HG03039 (cell line): ENCODE results near the gene EPHA8.

ENCODE experiments used
- ATAC-seq: cut with Tn5 transposase; IDR thresholded peaks from one replicate; pipeline ENCODE4 v1.9.1; 2021; ENCODE audit warnings: mild to moderate bottlenecking, moderate library complexity; ENCODE audit not compliant: unreplicated experiment

EPHA8 gene

GRCh38 chr1:22563671-22564602, 648 bp downstream of the EPHA8 start:
- no peak for ATAC-seq

GRCh38 chr1:22566161-22566560, 2.9 kb downstream of the EPHA8 start:
- ATAC-seq: no peak

GRCh38 chr1:22567197-22567596, 3.9 kb downstream of the EPHA8 start:
- no peak for ATAC-seq

GRCh38 chr1:22567994-22568393, 4.7 kb downstream of the EPHA8 start:
- ATAC-seq: no peak

GRCh38 chr1:22569269-22569668, 6.0 kb downstream of the EPHA8 start:
- ATAC-seq: no peak

GRCh38 chr1:22570140-22570909, 7.0 kb downstream of the EPHA8 start:
- no peak for ATAC-seq

GRCh38 chr1:22572818-22573217, 9.5 kb downstream of the EPHA8 start:
- no peak for ATAC-seq

GRCh38 chr1:22573237-22573636, 9.9 kb downstream of the EPHA8 start:
- no peak for ATAC-seq

- no peak for ATAC-seq
These were observed 12.4 kb downstream of the EPHA8 start for GRCh38 chr1:22575532-22576149.

GRCh38 chr1:22576150-22576544, 12.9 kb downstream of the EPHA8 start:
- ATAC-seq: no peak

- ATAC-seq: no peak
These were observed 13.3 kb downstream of the EPHA8 start for GRCh38 chr1:22576617-22577016.

- ATAC-seq: no peak
These were observed 15.6 kb downstream of the EPHA8 start for GRCh38 chr1:22578732-22579361.

GRCh38 chr1:22579541-22580155, 16.4 kb downstream of the EPHA8 start:
- no peak for ATAC-seq

GRCh38 chr1:22582661-22583635, 19.7 kb downstream of the EPHA8 start:
- ATAC-seq: no peak

- ATAC-seq: no peak
These were observed 20.8 kb downstream of the EPHA8 start for GRCh38 chr1:22584001-22584562.

GRCh38 chr1:22584970-22585369, 21.7 kb downstream of the EPHA8 start:
- ATAC-seq: no peak

- ATAC-seq: no peak
These were observed 22.2 kb downstream of the EPHA8 start for GRCh38 chr1:22585471-22585870.

GRCh38 chr1:22586356-22587130, 23.3 kb downstream of the EPHA8 start:
- ATAC-seq: no peak
